H1 (cell line): ENCODE results near the gene DCLK1. TPM values are rescaled to one million over a fixed set of nuclear protein-coding genes. Genes with fewer than 3 reads are reported as not detected.

Source experiments
- CTCF ChIA-PET: fragments of 300-600 bp; sonication (Branson Sonifier 250); formaldehyde crosslinking; loops from one replicate; lab custom pipeline; 2021; ENCODE audit not compliant: partially characterized antibody; lab: Charles Lee
- POLR2A ChIA-PET: fragments of 300-600 bp; sonication (Branson Sonifier 250); formaldehyde crosslinking; loops from one replicate; lab custom pipeline; 2021; ENCODE audit warnings: inconsistent platforms; ENCODE audit not compliant: partially characterized antibody; lab: Charles Lee
- DNase-seq, 2 experiments: peaks; one replicate each; pipeline versions ENCODE4 v3.0.0 to v3.0.0-alpha.2; 2010 to 2022; ENCODE audit warnings: low spot score in 2 of 2, low read depth in 1 of 2, mixed read lengths in 1 of 2
- FAIRE-seq: peaks from 2 replicates; lab custom pipeline; 2011; peaks lifted over from hg19 to GRCh38; lab: Jason Lieb, UNC
- H2AFZ ChIP-seq: 2 replicates; pipeline ENCODE4 v1.8.1; 2012; ENCODE audit warnings: low read length, inconsistent platforms
- H2AK5ac ChIP-seq: 2 replicates; pipeline ENCODE4 v1.6.1; 2013; ENCODE audit warnings: low read depth, low read length
- H2BK120ac ChIP-seq: replicated peaks from 2 replicates; pipeline ENCODE3; 2013; ENCODE audit warnings: low read depth, low read length, inconsistent platforms
- H2BK12ac ChIP-seq: 2 replicates; pipeline ENCODE4 v1.6.1; 2013; ENCODE audit warnings: low read depth, low read length
- H2BK15ac ChIP-seq: 2 replicates; pipeline ENCODE4 v1.6.1; 2013; ENCODE audit warnings: low read length
- H2BK20ac ChIP-seq: 2 replicates; pipeline ENCODE4 v1.6.1; 2013; ENCODE audit warnings: low read length
- H2BK5ac ChIP-seq: 2 replicates; pipeline ENCODE4 v1.6.1; 2013; ENCODE audit warnings: low read depth, low read length
- H3K14ac ChIP-seq: 2 replicates; pipeline ENCODE4 v1.6.1; 2013; ENCODE audit warnings: inconsistent platforms; ENCODE audit not compliant: insufficient read length
- H3K18ac ChIP-seq: 2 replicates; pipeline ENCODE4 v1.6.1; 2013; ENCODE audit warnings: low read length; ENCODE audit errors: extremely low read depth
- H3K23ac ChIP-seq: 2 replicates; pipeline ENCODE4 v1.6.1; 2013; ENCODE audit warnings: inconsistent platforms; ENCODE audit not compliant: insufficient read length
- H3K23me2 ChIP-seq: 2 replicates; pipeline ENCODE4 v1.6.1; 2013; ENCODE audit warnings: low read depth, low read length
- H3K27ac ChIP-seq: 2 replicates; pipeline ENCODE4 v1.6.1; 2011; ENCODE audit warnings: low read depth, low read length, inconsistent platforms
- H3K27me3 ChIP-seq, 4 experiments: replicated peaks in 1 of 4; 1 replicate in 1 of 4; 2 replicates in 3 of 4; pipeline versions ENCODE4 v1.6.1 to v1.8.1; 2011 to 2013; ENCODE audit warnings: low read length in 3 of 4, mild to moderate bottlenecking in 3 of 4, inconsistent platforms in 2 of 4, mixed read lengths in 2 of 4, moderate library complexity in 1 of 4; ENCODE audit not compliant: control insufficient read depth in 3 of 4, insufficient read depth in 3 of 4; ENCODE audit errors: extremely low read depth in 1 of 4
- H3K36me3 ChIP-seq, 4 experiments: 2 replicates each; pipeline versions ENCODE4 v1.6.1 to v1.8.1; 2011 to 2013; ENCODE audit warnings: mild to moderate bottlenecking in 4 of 4, low read length in 3 of 4, moderate library complexity in 2 of 4, control low read depth in 1 of 4, inconsistent platforms in 1 of 4; ENCODE audit not compliant: insufficient read depth in 4 of 4, control insufficient read depth in 2 of 4
- H3K4ac ChIP-seq: replicated peaks from 2 replicates; pipeline ENCODE3; 2013; ENCODE audit warnings: low read length, low read depth, mixed read lengths, inconsistent platforms; ENCODE audit not compliant: insufficient read length
- H3K4me1 ChIP-seq, 4 experiments: replicated peaks in 1 of 4; 1 replicate in 1 of 4; 2 replicates in 3 of 4; pipeline versions ENCODE4 v1.6.1 to v1.8.1; 2011 to 2013; ENCODE audit warnings: low read length in 3 of 4, inconsistent platforms in 2 of 4, mixed read lengths in 1 of 4; ENCODE audit not compliant: insufficient read depth in 4 of 4, control insufficient read depth in 3 of 4
- H3K4me2 ChIP-seq, 2 experiments: 2 replicates each; pipeline versions ENCODE4 v1.6.1 to v1.8.1; 2011 to 2013; ENCODE audit warnings: low read depth in 2 of 2, low read length in 2 of 2, control low read depth in 1 of 2, inconsistent platforms in 1 of 2, mild to moderate bottlenecking in 1 of 2; ENCODE audit not compliant: insufficient read depth in 1 of 2
- H3K4me3 ChIP-seq, 4 experiments: fragments of 200-600, 300-600 bp in 1 of 4; sonication (generic), shearing (Covaris generic), sonication (Bioruptor Twin) in 1 of 4; 2 replicates each; pipeline versions ENCODE4 v1.5.1 to v1.8.1; 2011 to 2016; ENCODE audit warnings: low read length in 4 of 4, low read depth in 3 of 4, control low read depth in 2 of 4, inconsistent platforms in 2 of 4, mild to moderate bottlenecking in 2 of 4, mixed read lengths in 1 of 4, moderate library complexity in 1 of 4; ENCODE audit not compliant: insufficient read depth in 2 of 4; ENCODE audit errors: extremely low read depth in 1 of 4
- H3K56ac ChIP-seq: replicated peaks from 2 replicates; pipeline ENCODE3; 2013; ENCODE audit warnings: low read depth, mild to moderate bottlenecking, mixed read lengths, low read length, inconsistent platforms; ENCODE audit not compliant: insufficient read length
- H3K79me1 ChIP-seq: 2 replicates; pipeline ENCODE4 v1.6.1; 2013; ENCODE audit warnings: low read depth, low read length, control low read depth
- H3K79me2 ChIP-seq, 2 experiments: 2 replicates each; pipeline versions ENCODE4 v1.6.1 to v1.8.1; 2012 to 2013; ENCODE audit warnings: low read length in 2 of 2, mild to moderate bottlenecking in 2 of 2, inconsistent platforms in 1 of 2; ENCODE audit not compliant: insufficient read depth in 2 of 2, control insufficient read depth in 1 of 2
- H3K9ac ChIP-seq, 4 experiments: replicated peaks in 1 of 4; 1 replicate in 1 of 4; 2 replicates in 3 of 4; pipeline versions ENCODE4 v1.6.1 to v1.8.1; 2011 to 2013; ENCODE audit warnings: low read depth in 3 of 4, low read length in 3 of 4, control low read depth in 2 of 4, mild to moderate bottlenecking in 2 of 4, moderate library complexity in 2 of 4, inconsistent platforms in 1 of 4; ENCODE audit errors: extremely low read depth in 1 of 4
- H3K9me3 ChIP-seq, 2 experiments: 2 replicates each; pipeline versions ENCODE4 v1.6.1 to v1.8.1; 2012 to 2013; ENCODE audit warnings: mild to moderate bottlenecking in 2 of 2, moderate library complexity in 2 of 2, control low read depth in 1 of 2, inconsistent platforms in 1 of 2, low read depth in 1 of 2, low read length in 1 of 2, mixed read lengths in 1 of 2; ENCODE audit not compliant: insufficient read depth in 2 of 2
- H4K20me1 ChIP-seq, 2 experiments: replicated peaks in 1 of 2; 2 replicates each; pipeline versions ENCODE3 to v1.8.1; 2011 to 2013; ENCODE audit warnings: inconsistent platforms in 2 of 2, low read length in 2 of 2, mild to moderate bottlenecking in 1 of 2; ENCODE audit not compliant: insufficient read depth in 2 of 2, control insufficient read depth in 1 of 2
- H4K5ac ChIP-seq: 2 replicates; pipeline ENCODE4 v1.6.1; 2013; ENCODE audit warnings: low read length, low read depth, mixed read lengths, inconsistent platforms; ENCODE audit not compliant: insufficient read length
- H4K8ac ChIP-seq: 2 replicates; pipeline ENCODE4 v1.8.0; 2013; ENCODE audit warnings: mild to moderate bottlenecking, moderate library complexity, low read length, inconsistent platforms; ENCODE audit not compliant: insufficient read depth; ENCODE audit errors: extremely low read depth
- H4K91ac ChIP-seq: replicated peaks from 2 replicates; pipeline ENCODE3; 2013; ENCODE audit warnings: low read length, mixed read lengths, inconsistent platforms; ENCODE audit not compliant: insufficient read length
- CBX5 ChIP-seq: fragments of 300-800, 300-1000 bp; sonication (generic); IDR thresholded peaks from 2 replicates; pipeline ENCODE4 v1.7.1; 2016; ENCODE audit warnings: antibody characterized with exemption, low read length, low read depth
- CHD1 ChIP-seq: IDR thresholded peaks from 2 replicates; pipeline ENCODE4 v1.6.1; 2012; ENCODE audit warnings: low read depth, low read length, improper control_type of control experiment
- CHD2 ChIP-seq: IDR thresholded peaks from 2 replicates; pipeline ENCODE4 v1.6.1; 2012; ENCODE audit warnings: low read length, improper control_type of control experiment
- MAFK ChIP-seq: IDR thresholded peaks from 2 replicates; pipeline ENCODE4 v1.6.1; 2012; ENCODE audit warnings: low read depth, mild to moderate bottlenecking, improper control_type of control experiment, low read length
- SUZ12 ChIP-seq: fragments of 200-600 bp; sonication (generic); IDR thresholded peaks from 2 replicates; pipeline ENCODE4 v1.6.1; 2012; ENCODE audit warnings: mild to moderate bottlenecking, inconsistent platforms, low read length, moderate library complexity, mixed read lengths
- TEAD4 ChIP-seq: IDR thresholded peaks from 2 replicates; pipeline ENCODE4 v1.6.1; 2012; ENCODE audit warnings: low read depth, low read length, inconsistent platforms, mixed read lengths
- ZNF274 ChIP-seq: IDR thresholded peaks from 2 replicates; pipeline ENCODE4 v1.7.0; 2012; ENCODE audit warnings: low read length, borderline replicate concordance; ENCODE audit errors: extremely low read depth
- WGBS, 2 experiments: shearing (Covaris generic) in 1 of 2; methylation state at CpG; one replicate each; pipeline versions ENCODE4 v1.1.6 to v1.1.7; 2013 to 2015; ENCODE audit warnings: low lambda C conversion rate in 2 of 2, mixed read lengths in 2 of 2, inconsistent platforms in 1 of 2, low coverage in 1 of 2, missing lambda C conversion rate in 1 of 2; ENCODE audit not compliant: insufficient replicate concordance in 2 of 2, insufficient coverage in 1 of 2, insufficient read length in 1 of 2; ENCODE audit errors: extremely low coverage in 1 of 2, missing lambda C conversion rate in 1 of 2; 5-methylcytosine and 5-hydroxymethylcytosine counted together
- polyA plus RNA-seq, 7 experiments: library from polyadenylated mRNA; depleted of rRNA in 3 of 7; stranded (reverse) in 5 of 7; unstranded in 2 of 7; fragments of >200 nt in 5 of 7; fragments of 200-250 nt in 2 of 7; gene quantifications; 1 replicate in 5 of 7; 2 replicates in 1 of 7; 4 replicates in 1 of 7; pipeline versions ENCODE4 v1.2.1 to v1.2.3, GENCODE V29; 2011 to 2013; ENCODE audit warnings: missing spikeins in 2 of 7, mixed read lengths in 2 of 7
- total RNA-seq: library from RNA; stranded (reverse); fragmentation: NEBNext Ultra II Directional; extraction: Animal tissue kit (Norgen Biotek cat#: 25700); gene quantifications from 2 replicates; pipeline ENCODE4 v1.2.1, GENCODE V29; 2021

The DCLK1 gene
- total and polyA plus RNA-seq, 2 of the 8 experiments (the other 6 are each of a cell fraction or from before 2014, with no cell fraction given): 22.8 to 41.0 TPM

GRCh38 chr13:35957996-35958395 lies 173.2 kb downstream of the DCLK1 start:
- H3K36me3 ChIP-seq: no peaks in the 10 kb centered on the region; a peak in 1 of 8 replicates
- peak overlapping the region; percentile 6 for H4K91ac ChIP-seq
- 0 out of 2 replicates have a peak, but pooled peaks have one; percentile 1 for TF ChIP-seq ZNF274
- no peak for TF ChIP-seq SUZ12
- TF ChIP-seq MAFK: no peak
- no peak for TF ChIP-seq CHD1
- TF ChIP-seq CBX5: no peak
- no peak for TF ChIP-seq TEAD4
- TF ChIP-seq CHD2: no peak
- H3K9me3 ChIP-seq: no peaks in the 10 kb centered on the region
- peaks cover 0 to 4% of the 10 kb centered on the region in 2 experiments; a peak in 2 of 4 replicates for H3K79me2 ChIP-seq
- H2BK120ac ChIP-seq: peak overlapping the region; percentile 4
- no peak overlapping the region for H2BK5ac ChIP-seq
- no peak overlapping the region for H3K4me2 ChIP-seq
- H3K4ac ChIP-seq: peak overlapping the region; percentile 10
- H3K23ac ChIP-seq: no peak overlapping the region
- 82% methylated on average over 2 of the region's 2 CpGs; no CpG with 5 or more reads in 1 of the 2 experiments for WGBS, 2 experiments
- H3K56ac ChIP-seq: peak overlapping the region; percentile 99
- no peak overlapping the region for H2BK20ac ChIP-seq
- H2AFZ ChIP-seq: no peak overlapping the region
- H2AK5ac ChIP-seq: no peak overlapping the region
- no peaks in the 10 kb centered on the region; the same call in 1 of the 2 replicates for H3K79me1 ChIP-seq
- no peak overlapping the region for H3K18ac ChIP-seq
- DNase-seq (no peak), FAIRE-seq (peak; percentile 80)
- no peak overlapping the region for H2BK12ac ChIP-seq
- H3K14ac ChIP-seq: no peak overlapping the region
- ChIA-PET POLR2A (no interaction called here), CTCF (no interaction called here)
- H3K27me3 ChIP-seq: no peaks in the 10 kb centered on the region
- H3K23me2 ChIP-seq: peaks cover 8% of the 10 kb centered on the region
- no peak overlapping the region; a peak in 1 of 7 replicates for H3K9ac ChIP-seq
- H4K8ac ChIP-seq: no peak overlapping the region
- peaks cover 0 to 7% of the 10 kb centered on the region in 2 experiments for H4K20me1 ChIP-seq
- H2BK15ac ChIP-seq: no peak overlapping the region
- H3K4me1 ChIP-seq: peaks cover 0 to 3% (median under 1%) of the 10 kb centered on the region in 4 experiments; a peak in 1 of 7 replicates
- no peak overlapping the region for H3K27ac ChIP-seq
- no peak overlapping the region for H3K4me3 ChIP-seq
- no peak overlapping the region for H4K5ac ChIP-seq
